Neuronal stem cell (in vitro differentiated cells): ENCODE measurements around the gene ATAD3A.
"Not testable (repeated sequence)": the region's sequence is repeated elsewhere in the genome, so short reads cannot be mapped to it uniquely, and the experiment has no call there.

Experiments
- DNase-seq: peaks from one replicate; pipeline ENCODE4 v3.0.0-alpha.2; 2013; ENCODE audit warnings: low spot score
- H2AFZ ChIP-seq: one replicate; pipeline ENCODE4 v1.6.1; 2013; ENCODE audit warnings: mild to moderate bottlenecking, low read length, inconsistent platforms
- H2AK5ac ChIP-seq: 2 replicates; pipeline ENCODE4 v1.6.1; 2013; ENCODE audit warnings: low read depth, mild to moderate bottlenecking, inconsistent platforms, low read length, moderate library complexity, mixed read lengths
- H2BK120ac ChIP-seq: 2 replicates; pipeline ENCODE4 v1.6.1; 2013; ENCODE audit warnings: low read depth, mild to moderate bottlenecking, inconsistent platforms, low read length, moderate library complexity, mixed read lengths
- H2BK12ac ChIP-seq: one replicate; pipeline ENCODE4 v1.6.1; 2013; ENCODE audit warnings: low read length, inconsistent platforms
- H2BK15ac ChIP-seq: 2 replicates; pipeline ENCODE4 v1.6.1; 2013; ENCODE audit warnings: mild to moderate bottlenecking, low read length, inconsistent platforms, mixed read lengths
- H2BK5ac ChIP-seq: one replicate; pipeline ENCODE4 v1.6.1; 2013; ENCODE audit warnings: inconsistent platforms, mild to moderate bottlenecking, low read length, moderate library complexity
- H3K14ac ChIP-seq: one replicate; pipeline ENCODE4 v1.6.1; 2013; ENCODE audit warnings: low read length, inconsistent platforms
- H3K18ac ChIP-seq: 2 replicates; pipeline ENCODE4 v1.6.1; 2013; ENCODE audit warnings: low read length, inconsistent platforms
- H3K23ac ChIP-seq: 2 replicates; pipeline ENCODE4 v1.6.1; 2013; ENCODE audit warnings: low read depth, mild to moderate bottlenecking, mixed read lengths, low read length, inconsistent platforms; ENCODE audit not compliant: poor library complexity
- H3K27ac ChIP-seq: replicated peaks from 3 replicates; pipeline ENCODE4 v1.5.1; 2013; ENCODE audit warnings: low read length, inconsistent platforms
- H3K27me3 ChIP-seq, 3 experiments: 2 replicates each; pipeline ENCODE4 v1.6.1; 2013; ENCODE audit warnings: low read length in 3 of 3, mild to moderate bottlenecking in 2 of 3, inconsistent platforms in 1 of 3, low read depth in 1 of 3, mixed read lengths in 1 of 3, moderate library complexity in 1 of 3; ENCODE audit not compliant: control insufficient read depth in 3 of 3, insufficient read depth in 3 of 3
- H3K36me3 ChIP-seq, 2 donors: replicated peaks in 1 of 2; 2 replicates each; pipeline ENCODE4 v1.6.1; 2013; ENCODE audit warnings: low read length in 2 of 2; ENCODE audit not compliant: control insufficient read depth in 2 of 2, insufficient read depth in 2 of 2
- H3K4ac ChIP-seq: 2 replicates; pipeline ENCODE4 v1.6.1; 2013; ENCODE audit warnings: inconsistent platforms, mild to moderate bottlenecking, low read length, moderate library complexity
- H3K4me1 ChIP-seq, 2 donors: 1 replicate in 1 of 2; 2 replicates in 1 of 2; pipeline ENCODE4 v1.6.1; 2013; ENCODE audit warnings: low read length in 2 of 2, low read depth in 1 of 2; ENCODE audit not compliant: control insufficient read depth in 2 of 2, insufficient read depth in 1 of 2
- H3K4me2 ChIP-seq: one replicate; pipeline ENCODE4 v1.6.1; 2013; ENCODE audit warnings: mild to moderate bottlenecking, low read length, inconsistent platforms; ENCODE audit not compliant: insufficient read depth, poor library complexity, severe bottlenecking
- H3K4me3 ChIP-seq, 2 donors: 2 replicates each; pipeline ENCODE4 v1.5.1; 2013; ENCODE audit warnings: low read length in 2 of 2, mild to moderate bottlenecking in 2 of 2, inconsistent platforms in 1 of 2, moderate library complexity in 1 of 2
- H3K79me1 ChIP-seq: one replicate; pipeline ENCODE4 v1.6.1; 2013; ENCODE audit warnings: low read depth, mild to moderate bottlenecking, inconsistent platforms, low read length, moderate library complexity
- H3K9ac ChIP-seq: one replicate; pipeline ENCODE4 v1.6.1; 2013; ENCODE audit warnings: mild to moderate bottlenecking, low read depth, low read length, inconsistent platforms; ENCODE audit not compliant: poor library complexity
- H3K9me3 ChIP-seq, 2 donors: replicated peaks in 1 of 2; 2 replicates each; pipeline versions ENCODE3 to v1.6.1; 2013; ENCODE audit warnings: low read length in 2 of 2, mild to moderate bottlenecking in 2 of 2, inconsistent platforms in 1 of 2, low read depth in 1 of 2, mixed read lengths in 1 of 2, moderate library complexity in 1 of 2; ENCODE audit not compliant: control insufficient read depth in 2 of 2, insufficient read depth in 1 of 2
- H4K8ac ChIP-seq: one replicate; pipeline ENCODE4 v1.6.1; 2013; ENCODE audit warnings: low read depth, mild to moderate bottlenecking, inconsistent platforms, low read length, moderate library complexity
- H4K91ac ChIP-seq: one replicate; pipeline ENCODE4 v1.6.1; 2013; ENCODE audit warnings: low read length, low read depth, mild to moderate bottlenecking, inconsistent platforms; ENCODE audit not compliant: poor library complexity
- WGBS, 2 donors: extraction: QIAGEN DNeasy Blood & Tissue Kit; methylation state at CpG; one replicate each; pipeline ENCODE4 v1.1.7; 2013; ENCODE audit warnings: missing lambda C conversion rate in 2 of 2, mixed read lengths in 1 of 2; ENCODE audit not compliant: insufficient read length in 2 of 2, insufficient replicate concordance in 1 of 2; ENCODE audit errors: extremely low coverage in 2 of 2; 5-methylcytosine and 5-hydroxymethylcytosine counted together

ATAD3A gene

GRCh38 chr1:1556961-1557360 is 45.0 kb downstream of the ATAD3A start:
- not testable (repeated sequence) for H2BK12ac ChIP-seq, H2BK120ac ChIP-seq, H3K4ac ChIP-seq, H3K23ac ChIP-seq, H3K4me2 ChIP-seq, H3K27ac ChIP-seq, H3K27me3 ChIP-seq, H3K9me3 ChIP-seq, DNase-seq, H4K91ac ChIP-seq, H3K18ac ChIP-seq, H4K8ac ChIP-seq, H3K9ac ChIP-seq, H2AFZ ChIP-seq, H2BK15ac ChIP-seq, H3K4me3 ChIP-seq, H2AK5ac ChIP-seq, H3K14ac ChIP-seq
- H3K36me3 ChIP-seq = peaks cover 6 to 28% of the 10 kb centered on the region in 2 donors
- H2BK5ac ChIP-seq = peak overlapping the region; percentile 11
- WGBS, 2 donors = no CpG with 5 or more reads among the region's 11 CpGs
- H3K79me1 ChIP-seq = peaks cover 12% of the 10 kb centered on the region
- H3K4me1 ChIP-seq = peaks cover 8 to 15% of the 10 kb centered on the region in 2 donors

DNA sequence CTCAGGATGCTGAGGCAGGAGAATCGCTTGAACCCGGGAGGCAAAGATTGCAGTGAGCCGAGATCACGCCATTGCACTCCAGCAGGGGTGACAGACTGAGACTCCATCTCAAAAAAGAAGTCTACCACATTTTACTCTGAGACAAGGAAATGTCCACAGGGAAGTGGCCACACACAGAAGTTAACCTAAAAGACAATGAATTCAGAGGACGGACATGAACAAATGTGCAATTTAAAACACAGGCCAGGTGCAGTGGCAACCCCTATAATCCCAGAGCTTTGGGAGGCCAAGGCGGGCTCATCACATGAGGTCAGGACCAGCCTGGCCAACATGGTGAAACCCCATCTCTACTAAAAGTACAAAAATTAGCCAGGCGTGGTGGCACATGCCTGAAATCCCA is 45.7 kb downstream of the ATAD3A start:
- H4K91ac ChIP-seq, H2AK5ac ChIP-seq, H3K79me1 ChIP-seq, H2BK15ac ChIP-seq, H3K14ac ChIP-seq, H2BK12ac ChIP-seq, H3K23ac ChIP-seq, H4K8ac ChIP-seq, DNase-seq, H3K27ac ChIP-seq, H3K9me3 ChIP-seq, H3K18ac ChIP-seq, H3K9ac ChIP-seq, H3K4me3 ChIP-seq, H2BK5ac ChIP-seq, H2BK120ac ChIP-seq, H2AFZ ChIP-seq, H3K4ac ChIP-seq, H3K4me2 ChIP-seq, H3K27me3 ChIP-seq: not testable (repeated sequence)
- peaks cover 8 to 15% of the 10 kb centered on the region in 2 donors for H3K4me1 ChIP-seq
- WGBS, 2 donors = no CpG with 5 or more reads among the region's 7 CpGs
- peaks cover 13 to 35% of the 10 kb centered on the region in 2 donors for H3K36me3 ChIP-seq

DNA sequence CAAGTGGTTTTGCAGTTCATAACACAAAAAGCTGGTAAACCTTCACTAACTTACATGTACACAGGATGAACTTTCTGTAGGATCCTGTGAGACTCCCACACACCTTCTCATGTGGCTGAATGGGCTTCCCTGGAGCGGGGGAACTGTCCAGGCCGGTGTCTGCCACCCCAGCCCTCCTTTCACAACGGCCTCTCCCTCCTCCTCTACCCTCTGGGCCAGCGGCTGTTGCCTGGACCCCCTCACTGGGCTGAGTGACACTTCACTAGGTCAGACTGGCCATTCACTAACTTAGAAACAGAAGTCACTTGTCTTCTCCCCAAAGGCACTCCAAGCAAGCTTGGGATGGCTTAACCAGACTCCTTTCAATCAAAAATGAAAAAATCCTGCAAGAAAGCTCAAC is 46.6 kb downstream of the ATAD3A start:
- Histone ChIP-seq H2BK120ac (no peak overlapping the region), H2BK15ac (no peak overlapping the region), H3K4me3 (no peak overlapping the region), H3K27me3 (no peaks in the 10 kb centered on the region), H3K9me3 (no peaks in the 10 kb centered on the region), H3K4me2 (no peak overlapping the region), H3K18ac (no peak overlapping the region), H3K9ac (no peak overlapping the region), H2BK5ac (no peak overlapping the region), H3K4me1 (peaks cover 8 to 15% of the 10 kb centered on the region in 2 donors), H3K36me3 (peaks cover 16 to 44% of the 10 kb centered on the region in 2 donors), H2AFZ (no peak overlapping the region), H3K27ac (no peak overlapping the region), H2BK12ac (no peak overlapping the region), H3K79me1 (peaks cover 12% of the 10 kb centered on the region), H3K4ac (no peak overlapping the region), H4K91ac (no peak overlapping the region), H3K23ac (no peak overlapping the region), H4K8ac (no peak overlapping the region), H3K14ac (no peak overlapping the region), H2AK5ac (no peak overlapping the region)
- DNase-seq = no peak
- WGBS, 2 donors = no CpG with 5 or more reads among the region's 4 CpGs

DNA sequence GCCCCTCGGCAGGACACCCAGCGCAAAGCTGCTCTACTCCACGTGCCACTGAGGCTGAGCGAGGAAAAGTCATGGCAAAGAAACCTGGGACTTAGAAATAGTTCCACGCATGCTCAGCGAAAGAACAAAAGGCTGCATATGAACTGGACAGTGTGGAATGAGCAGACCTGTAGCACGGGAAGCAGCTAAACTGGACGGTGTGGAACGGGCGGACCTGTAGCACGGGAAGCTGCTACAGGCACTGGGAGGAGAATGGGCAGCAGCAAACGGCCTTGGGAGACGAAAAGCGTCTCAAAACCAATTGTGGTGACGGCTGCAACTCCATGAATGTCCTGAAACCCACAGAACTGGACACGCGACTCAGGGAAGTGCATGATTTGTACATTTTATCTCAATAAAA is 47.1 kb downstream of the ATAD3A start:
- Histone ChIP-seq H2BK15ac (no peak overlapping the region), H4K91ac (no peak overlapping the region), H2BK12ac (no peak overlapping the region), H2BK120ac (no peak overlapping the region), H2AFZ (no peak overlapping the region), H3K36me3 (peaks cover 20 to 49% of the 10 kb centered on the region in 2 donors), H2BK5ac (no peak overlapping the region), H3K9ac (no peak overlapping the region), H3K79me1 (peaks cover 14% of the 10 kb centered on the region), H3K14ac (no peak overlapping the region), H3K9me3 (no peaks in the 10 kb centered on the region), H3K4ac (no peak overlapping the region), H4K8ac (no peak overlapping the region), H2AK5ac (no peak overlapping the region), H3K4me1 (peaks cover 8 to 15% of the 10 kb centered on the region in 2 donors), H3K27ac (no peak overlapping the region), H3K23ac (no peak overlapping the region), H3K4me2 (no peak overlapping the region), H3K4me3 (no peak overlapping the region), H3K27me3 (no peaks in the 10 kb centered on the region), H3K18ac (no peak overlapping the region)
- DNase-seq = no peak
- WGBS, 2 donors = no CpG with 5 or more reads among the region's 17 CpGs
